NCI-H2196 (cell line): ENCODE data around the gene FAM89B.
A peak's percentile ranks its signal among the peaks of the same experiment; 100 is the strongest.

Experiments
- DNase-seq: peaks from one replicate; lab custom pipeline; 2025; ENCODE audit not compliant: unreplicated experiment; lab: John Stamatoyannopoulos, UW

FAM89B gene

GRCh38 chr11:65538915-65539743, 33.2 kb upstream of the FAM89B start:
- no peak for DNase-seq

GRCh38 chr11:65539744-65540289, 32.5 kb upstream of the FAM89B start:
- peak; percentile 43 for DNase-seq

GRCh38 chr11:65540290-65541092, 31.8 kb upstream of the FAM89B start:
- peak; percentile 87 for DNase-seq

GRCh38 chr11:65541093-65541982, 31.0 kb upstream of the FAM89B start:
- no peak for DNase-seq

- no peak for DNase-seq
Measured at GRCh38 chr11:65542738-65543390, 29.5 kb upstream of the FAM89B start.

GRCh38 chr11:65545853-65546216, 26.5 kb upstream of the FAM89B start:
- peak; percentile 53 for DNase-seq

- peak; percentile 92 for DNase-seq
Measured at GRCh38 chr11:65546217-65546958, 25.9 kb upstream of the FAM89B start.

GRCh38 chr11:65547446-65548125, 24.8 kb upstream of the FAM89B start:
- no peak for DNase-seq

GRCh38 chr11:65548395-65548794, 23.9 kb upstream of the FAM89B start:
- no peak for DNase-seq

GRCh38 chr11:65549096-65549495, 23.2 kb upstream of the FAM89B start:
- no peak for DNase-seq

- peak; percentile 90 for DNase-seq
Measured at GRCh38 chr11:65551572-65552387, 20.6 kb upstream of the FAM89B start.

GRCh38 chr11:65552388-65552951, 19.9 kb upstream of the FAM89B start:
- DNase-seq, result peak; percentile 70

- peak; percentile 85 for DNase-seq
Measured at GRCh38 chr11:65553301-65554001, 18.9 kb upstream of the FAM89B start.

- DNase-seq, result no peak
Measured at GRCh38 chr11:65554057-65554818, 18.1 kb upstream of the FAM89B start.

GRCh38 chr11:65554842-65555430, 17.4 kb upstream of the FAM89B start:
- DNase-seq, result no peak

- DNase-seq, result peak; percentile 25
Measured at GRCh38 chr11:65555693-65556231, 16.6 kb upstream of the FAM89B start.
